SK-N-SH treated with all-trans-retinoic acid at 6 μM for 48 hours (cell line): ENCODE data around the gene SLC35F4.

ENCODE experiments used
- ATAC-seq: fragments of 200-7000 bp; cut with Tn5 transposase; 3 replicates; pipeline ENCODE4 v1.9.1; 2020; ENCODE audit warnings: mild to moderate bottlenecking, moderate library complexity
- ARNTL ChIP-seq: fragments of 450-650 bp; formaldehyde crosslinking; IDR thresholded peaks from 2 replicates; pipeline ENCODE4 v1.5.0; 2020; ENCODE audit warnings: low read depth, mild to moderate bottlenecking, moderate library complexity, borderline replicate concordance
- BACH2 ChIP-seq: fragments of 250-450 bp; sonication (Bioruptor Pico); IDR thresholded peaks from 2 replicates; pipeline ENCODE4 v1.9.0; 2021; ENCODE audit warnings: mild to moderate bottlenecking, borderline replicate concordance
- GLIS3 ChIP-seq: fragments of 250-450 bp; sonication (Bioruptor Pico); IDR thresholded peaks from 2 replicates; pipeline ENCODE4 v1.5.0; 2020; ENCODE audit warnings: mild to moderate bottlenecking, moderate library complexity
- ISL1 ChIP-seq: fragments of 250-450 bp; sonication (Bioruptor Pico); IDR thresholded peaks from 2 replicates; pipeline ENCODE4 v2.1.2; 2022; ENCODE audit warnings: mild to moderate bottlenecking, moderate library complexity
- OSR1 ChIP-seq: fragments of 250-450 bp; sonication (Bioruptor Pico); IDR thresholded peaks from 2 replicates; pipeline ENCODE4 v1.8.0; 2022; ENCODE audit warnings: moderate library complexity, mild to moderate bottlenecking, inconsistent platforms
- PPARA ChIP-seq: fragments of 250-450 bp; sonication (Bioruptor Pico); IDR thresholded peaks from 2 replicates; pipeline ENCODE4 v1.5.0; 2020; ENCODE audit warnings: mild to moderate bottlenecking, borderline replicate concordance
- RARB ChIP-seq: fragments of 250-450 bp; sonication (Bioruptor Pico); IDR thresholded peaks from 2 replicates; pipeline ENCODE4 v1.8.0; 2021; ENCODE audit warnings: mild to moderate bottlenecking, moderate library complexity
- SNAI2 ChIP-seq: fragments of 250-450 bp; sonication (Bioruptor Pico); IDR thresholded peaks from 2 replicates; pipeline ENCODE4 v1.5.0; 2020; ENCODE audit warnings: mild to moderate bottlenecking, moderate library complexity
- TCF4 ChIP-seq: fragments of 250-450 bp; sonication (Bioruptor Pico); IDR thresholded peaks from 2 replicates; pipeline ENCODE4 v1.8.0; 2021; ENCODE audit warnings: mild to moderate bottlenecking, moderate library complexity, borderline replicate concordance
- TOX ChIP-seq: fragments of 250-450 bp; sonication (Bioruptor Pico); IDR thresholded peaks from 2 replicates; pipeline ENCODE4 v1.8.0; 2021; ENCODE audit warnings: mild to moderate bottlenecking, moderate library complexity, borderline replicate concordance
- ZFP3 ChIP-seq: fragments of 250-450 bp; sonication (Bioruptor Pico); IDR thresholded peaks from 2 replicates; pipeline ENCODE4 v1.5.0; 2020; ENCODE audit warnings: mild to moderate bottlenecking, moderate library complexity
- ZFP30 ChIP-seq: fragments of 450-650 bp; formaldehyde crosslinking; IDR thresholded peaks from 2 replicates; pipeline ENCODE4 v1.5.0; 2022; ENCODE audit warnings: mild to moderate bottlenecking, moderate library complexity
- ZNF565 ChIP-seq: fragments of 450-650 bp; formaldehyde crosslinking; conservative IDR thresholded peaks from 2 replicates; pipeline ENCODE4 v1.5.0; 2020; ENCODE audit warnings: low read depth, mild to moderate bottlenecking, moderate library complexity
- ZNF70 ChIP-seq: fragments of 450-650 bp; formaldehyde crosslinking; IDR thresholded peaks from 2 replicates; pipeline ENCODE4 v1.5.0; 2020; ENCODE audit warnings: mild to moderate bottlenecking, moderate library complexity
- ZNF8 ChIP-seq: fragments of 450-650 bp; formaldehyde crosslinking; IDR thresholded peaks from 2 replicates; pipeline ENCODE4 v1.5.0; 2020; ENCODE audit warnings: mild to moderate bottlenecking, moderate library complexity
- TF ChIP-seq, protein P1 (sequence below): fragments of 250-450 bp; sonication (Bioruptor Pico); IDR thresholded peaks from 2 replicates; pipeline ENCODE4 v1.8.0; 2021; ENCODE audit warnings: low read depth, mild to moderate bottlenecking, moderate library complexity, borderline replicate concordance
- TF ChIP-seq, protein P2 (sequence below): fragments of 250-450 bp; sonication (Bioruptor Pico); IDR thresholded peaks from 2 replicates; pipeline ENCODE4 v1.5.1; 2021; ENCODE audit warnings: mild to moderate bottlenecking, moderate library complexity
- TF ChIP-seq, protein P3 (sequence below): fragments of 250-450 bp; sonication (Bioruptor Pico); IDR thresholded peaks from 2 replicates; pipeline ENCODE4 v1.8.0; 2020; ENCODE audit warnings: mild to moderate bottlenecking, moderate library complexity, borderline replicate concordance
- TF ChIP-seq, protein P4 (sequence below): fragments of 250-450 bp; sonication (Bioruptor Pico); IDR thresholded peaks from 2 replicates; pipeline ENCODE4 v1.5.0; 2020; ENCODE audit warnings: mild to moderate bottlenecking, moderate library complexity
- TF ChIP-seq, protein P5 (sequence below): fragments of 250-450 bp; sonication (Bioruptor Pico); IDR thresholded peaks from 2 replicates; pipeline ENCODE4 v1.5.1; 2020; ENCODE audit warnings: low read depth, mild to moderate bottlenecking, moderate library complexity

The SLC35F4 gene

DNA sequence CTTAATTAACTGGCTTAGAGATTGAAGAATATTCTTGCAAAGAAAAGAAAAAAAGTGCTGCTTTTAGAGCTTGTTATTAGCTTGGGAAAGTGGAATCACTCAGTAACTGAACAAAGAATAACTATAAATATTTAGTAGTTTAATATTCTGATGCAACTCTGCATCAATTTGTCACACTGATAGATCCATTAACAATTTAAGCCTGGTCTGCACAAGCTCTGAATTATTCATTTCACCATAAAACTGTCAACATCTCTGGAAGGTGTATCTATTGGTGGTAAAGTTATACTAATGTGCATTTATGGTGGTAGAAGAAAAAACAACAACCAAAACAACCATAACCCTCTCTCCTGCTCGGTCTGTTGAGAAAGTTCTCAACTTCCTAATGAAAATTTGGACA lies 38.1 kb upstream of the SLC35F4 start:
- TF ChIP-seq TOX (CRISPR knock-in tag) (no peak), ZNF70 (no peak), SNAI2 (no peak), PPARA (CRISPR knock-in tag) (no peak), OSR1 (CRISPR knock-in tag) (no peak), ZFP30 (CRISPR knock-in tag) (no peak)
- TF ChIP-seq, protein P1, sequence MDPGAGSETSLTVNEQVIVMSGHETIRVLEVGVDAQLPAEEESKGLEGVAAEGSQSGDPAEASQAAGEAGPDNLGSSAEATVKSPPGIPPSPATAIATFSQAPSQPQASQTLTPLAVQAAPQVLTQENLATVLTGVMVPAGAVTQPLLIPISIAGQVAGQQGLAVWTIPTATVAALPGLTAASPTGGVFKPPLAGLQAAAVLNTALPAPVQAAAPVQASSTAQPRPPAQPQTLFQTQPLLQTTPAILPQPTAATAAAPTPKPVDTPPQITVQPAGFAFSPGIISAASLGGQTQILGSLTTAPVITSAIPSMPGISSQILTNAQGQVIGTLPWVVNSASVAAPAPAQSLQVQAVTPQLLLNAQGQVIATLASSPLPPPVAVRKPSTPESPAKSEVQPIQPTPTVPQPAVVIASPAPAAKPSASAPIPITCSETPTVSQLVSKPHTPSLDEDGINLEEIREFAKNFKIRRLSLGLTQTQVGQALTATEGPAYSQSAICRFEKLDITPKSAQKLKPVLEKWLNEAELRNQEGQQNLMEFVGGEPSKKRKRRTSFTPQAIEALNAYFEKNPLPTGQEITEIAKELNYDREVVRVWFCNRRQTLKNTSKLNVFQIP (CRISPR knock-in tag), result no peak
- no peak for ATAC-seq

DNA sequence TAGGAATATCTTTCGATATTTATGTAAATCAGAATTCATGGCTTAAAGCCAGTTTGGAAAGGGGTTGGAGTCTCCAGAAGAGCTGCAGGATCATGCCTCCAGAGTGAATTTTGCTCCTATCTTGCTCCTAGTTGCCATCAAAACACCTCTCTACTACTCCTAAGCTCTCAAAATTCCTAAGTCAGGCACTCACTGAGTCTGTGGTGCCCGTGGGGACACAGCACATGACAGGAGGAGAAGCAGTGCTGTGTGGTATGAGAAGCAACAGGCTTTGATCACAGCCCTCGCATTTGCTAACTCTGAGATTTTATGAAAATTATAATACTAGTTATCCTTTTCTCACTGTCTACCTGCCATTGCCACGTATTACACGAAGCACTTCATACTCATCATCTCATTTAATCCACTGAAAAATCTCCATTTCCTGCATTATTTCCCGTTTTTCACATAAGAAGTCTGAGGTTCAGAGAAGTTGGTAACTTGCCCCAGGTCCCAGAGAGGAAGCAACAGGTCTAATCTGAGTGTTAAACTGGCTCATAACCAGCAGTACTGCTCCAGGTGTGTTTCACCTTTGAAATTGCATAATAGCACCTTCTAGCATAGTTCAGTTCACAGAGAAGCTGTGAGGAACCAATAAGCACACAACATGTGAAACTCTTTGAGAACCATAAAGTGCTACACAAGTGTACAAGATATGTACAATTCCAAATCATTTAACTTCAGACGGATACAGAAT lies 33.1 kb upstream of the SLC35F4 start:
- no peak for ATAC-seq
- TF ChIP-seq, protein P2, sequence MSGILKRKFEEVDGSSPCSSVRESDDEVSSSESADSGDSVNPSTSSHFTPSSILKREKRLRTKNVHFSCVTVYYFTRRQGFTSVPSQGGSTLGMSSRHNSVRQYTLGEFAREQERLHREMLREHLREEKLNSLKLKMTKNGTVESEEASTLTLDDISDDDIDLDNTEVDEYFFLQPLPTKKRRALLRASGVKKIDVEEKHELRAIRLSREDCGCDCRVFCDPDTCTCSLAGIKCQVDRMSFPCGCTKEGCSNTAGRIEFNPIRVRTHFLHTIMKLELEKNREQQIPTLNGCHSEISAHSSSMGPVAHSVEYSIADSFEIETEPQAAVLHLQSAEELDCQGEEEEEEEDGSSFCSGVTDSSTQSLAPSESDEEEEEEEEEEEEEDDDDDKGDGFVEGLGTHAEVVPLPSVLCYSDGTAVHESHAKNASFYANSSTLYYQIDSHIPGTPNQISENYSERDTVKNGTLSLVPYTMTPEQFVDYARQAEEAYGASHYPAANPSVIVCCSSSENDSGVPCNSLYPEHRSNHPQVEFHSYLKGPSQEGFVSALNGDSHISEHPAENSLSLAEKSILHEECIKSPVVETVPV, result no peak
- no peak for TF ChIP-seq ZNF565
- TF ChIP-seq ZNF8 (CRISPR knock-in tag), result no peak
- TF ChIP-seq ISL1 (CRISPR knock-in tag), result no peak
- TF ChIP-seq OSR1 (CRISPR knock-in tag), result no peak
- TF ChIP-seq BACH2 (CRISPR knock-in tag), result no peak
- no peak for TF ChIP-seq ZFP3 (CRISPR knock-in tag)
- no peak for TF ChIP-seq RARB
- TF ChIP-seq TOX (CRISPR knock-in tag), result no peak
- TF ChIP-seq, protein P3, sequence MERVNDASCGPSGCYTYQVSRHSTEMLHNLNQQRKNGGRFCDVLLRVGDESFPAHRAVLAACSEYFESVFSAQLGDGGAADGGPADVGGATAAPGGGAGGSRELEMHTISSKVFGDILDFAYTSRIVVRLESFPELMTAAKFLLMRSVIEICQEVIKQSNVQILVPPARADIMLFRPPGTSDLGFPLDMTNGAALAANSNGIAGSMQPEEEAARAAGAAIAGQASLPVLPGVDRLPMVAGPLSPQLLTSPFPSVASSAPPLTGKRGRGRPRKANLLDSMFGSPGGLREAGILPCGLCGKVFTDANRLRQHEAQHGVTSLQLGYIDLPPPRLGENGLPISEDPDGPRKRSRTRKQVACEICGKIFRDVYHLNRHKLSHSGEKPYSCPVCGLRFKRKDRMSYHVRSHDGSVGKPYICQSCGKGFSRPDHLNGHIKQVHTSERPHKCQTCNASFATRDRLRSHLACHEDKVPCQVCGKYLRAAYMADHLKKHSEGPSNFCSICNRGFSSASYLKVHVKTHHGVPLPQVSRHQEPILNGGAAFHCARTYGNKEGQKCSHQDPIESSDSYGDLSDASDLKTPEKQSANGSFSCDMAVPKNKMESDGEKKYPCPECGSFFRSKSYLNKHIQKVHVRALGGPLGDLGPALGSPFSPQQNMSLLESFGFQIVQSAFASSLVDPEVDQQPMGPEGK (CRISPR knock-in tag), result no peak
- TF ChIP-seq, protein P1 (CRISPR knock-in tag), result no peak
- TF ChIP-seq, protein P4, sequence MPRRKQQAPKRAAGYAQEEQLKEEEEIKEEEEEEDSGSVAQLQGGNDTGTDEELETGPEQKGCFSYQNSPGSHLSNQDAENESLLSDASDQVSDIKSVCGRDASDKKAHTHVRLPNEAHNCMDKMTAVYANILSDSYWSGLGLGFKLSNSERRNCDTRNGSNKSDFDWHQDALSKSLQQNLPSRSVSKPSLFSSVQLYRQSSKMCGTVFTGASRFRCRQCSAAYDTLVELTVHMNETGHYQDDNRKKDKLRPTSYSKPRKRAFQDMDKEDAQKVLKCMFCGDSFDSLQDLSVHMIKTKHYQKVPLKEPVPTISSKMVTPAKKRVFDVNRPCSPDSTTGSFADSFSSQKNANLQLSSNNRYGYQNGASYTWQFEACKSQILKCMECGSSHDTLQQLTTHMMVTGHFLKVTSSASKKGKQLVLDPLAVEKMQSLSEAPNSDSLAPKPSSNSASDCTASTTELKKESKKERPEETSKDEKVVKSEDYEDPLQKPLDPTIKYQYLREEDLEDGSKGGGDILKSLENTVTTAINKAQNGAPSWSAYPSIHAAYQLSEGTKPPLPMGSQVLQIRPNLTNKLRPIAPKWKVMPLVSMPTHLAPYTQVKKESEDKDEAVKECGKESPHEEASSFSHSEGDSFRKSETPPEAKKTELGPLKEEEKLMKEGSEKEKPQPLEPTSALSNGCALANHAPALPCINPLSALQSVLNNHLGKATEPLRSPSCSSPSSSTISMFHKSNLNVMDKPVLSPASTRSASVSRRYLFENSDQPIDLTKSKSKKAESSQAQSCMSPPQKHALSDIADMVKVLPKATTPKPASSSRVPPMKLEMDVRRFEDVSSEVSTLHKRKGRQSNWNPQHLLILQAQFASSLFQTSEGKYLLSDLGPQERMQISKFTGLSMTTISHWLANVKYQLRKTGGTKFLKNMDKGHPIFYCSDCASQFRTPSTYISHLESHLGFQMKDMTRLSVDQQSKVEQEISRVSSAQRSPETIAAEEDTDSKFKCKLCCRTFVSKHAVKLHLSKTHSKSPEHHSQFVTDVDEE (CRISPR knock-in tag), result no peak
- no peak for TF ChIP-seq ARNTL (CRISPR knock-in tag)
- TF ChIP-seq TCF4 (CRISPR knock-in tag), result no peak
- no peak for TF ChIP-seq PPARA (CRISPR knock-in tag)
- no peak for TF ChIP-seq ZFP30 (CRISPR knock-in tag)
- TF ChIP-seq GLIS3 (CRISPR knock-in tag), result no peak
- TF ChIP-seq, all 23 proteins: peak for 0

DNA sequence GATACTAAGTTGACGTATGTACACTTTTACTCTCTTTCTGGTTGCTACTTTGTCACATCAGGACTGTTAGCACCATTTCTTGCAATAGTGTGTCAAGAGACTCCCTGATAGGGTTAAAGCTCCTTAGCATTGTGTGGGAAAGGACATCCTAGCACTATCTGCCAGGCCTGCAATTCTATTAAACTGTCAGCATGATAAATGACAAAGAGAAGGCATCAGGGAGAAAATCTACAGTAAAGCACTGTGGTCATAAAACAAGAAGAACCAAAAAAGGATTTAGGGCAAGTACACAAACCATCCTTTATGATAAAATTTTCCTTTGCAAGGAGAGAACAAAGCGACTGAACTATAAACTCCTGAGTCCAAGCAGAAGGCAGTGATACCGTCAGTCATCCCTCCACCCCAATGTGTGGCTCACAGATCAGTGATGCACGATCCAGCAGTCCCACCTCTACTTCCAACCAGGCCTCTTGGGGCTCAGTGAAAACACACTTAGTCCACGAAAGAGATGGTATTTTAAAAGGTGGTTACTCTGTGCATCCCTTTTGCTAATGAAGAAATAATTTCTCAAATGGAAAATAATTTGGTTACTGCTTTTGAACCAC lies 31.4 kb upstream of the SLC35F4 start:
- TF ChIP-seq, protein P1 (CRISPR knock-in tag), result no peak
- TF ChIP-seq, protein P5, sequence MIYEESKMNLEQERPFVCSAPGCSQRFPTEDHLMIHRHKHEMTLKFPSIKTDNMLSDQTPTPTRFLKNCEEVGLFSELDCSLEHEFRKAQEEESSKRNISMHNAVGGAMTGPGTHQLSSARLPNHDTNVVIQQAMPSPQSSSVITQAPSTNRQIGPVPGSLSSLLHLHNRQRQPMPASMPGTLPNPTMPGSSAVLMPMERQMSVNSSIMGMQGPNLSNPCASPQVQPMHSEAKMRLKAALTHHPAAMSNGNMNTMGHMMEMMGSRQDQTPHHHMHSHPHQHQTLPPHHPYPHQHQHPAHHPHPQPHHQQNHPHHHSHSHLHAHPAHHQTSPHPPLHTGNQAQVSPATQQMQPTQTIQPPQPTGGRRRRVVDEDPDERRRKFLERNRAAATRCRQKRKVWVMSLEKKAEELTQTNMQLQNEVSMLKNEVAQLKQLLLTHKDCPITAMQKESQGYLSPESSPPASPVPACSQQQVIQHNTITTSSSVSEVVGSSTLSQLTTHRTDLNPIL (CRISPR knock-in tag), result no peak
- TF ChIP-seq, protein P2, result no peak
- TF ChIP-seq ISL1 (CRISPR knock-in tag) (no peak), BACH2 (CRISPR knock-in tag) (no peak)
- no peak for ATAC-seq
